GM12891 (cell line): Measurements from ENCODE around the gene ATP1B2.

Experiments used
- POLR2A ChIP-seq: IDR thresholded peaks from 2 replicates; pipeline ENCODE4 v1.6.1; 2011; ENCODE audit warnings: low read depth, low read length, control low read depth
- POLR2AphosphoS5 ChIP-seq: IDR thresholded peaks from 2 replicates; pipeline ENCODE4 v1.6.1; 2011; ENCODE audit warnings: low read depth, low read length, control low read depth
- TAF1 ChIP-seq: IDR thresholded peaks from 2 replicates; pipeline ENCODE4 v1.6.1; 2011; ENCODE audit warnings: low read depth, low read length, control low read depth

DNA sequence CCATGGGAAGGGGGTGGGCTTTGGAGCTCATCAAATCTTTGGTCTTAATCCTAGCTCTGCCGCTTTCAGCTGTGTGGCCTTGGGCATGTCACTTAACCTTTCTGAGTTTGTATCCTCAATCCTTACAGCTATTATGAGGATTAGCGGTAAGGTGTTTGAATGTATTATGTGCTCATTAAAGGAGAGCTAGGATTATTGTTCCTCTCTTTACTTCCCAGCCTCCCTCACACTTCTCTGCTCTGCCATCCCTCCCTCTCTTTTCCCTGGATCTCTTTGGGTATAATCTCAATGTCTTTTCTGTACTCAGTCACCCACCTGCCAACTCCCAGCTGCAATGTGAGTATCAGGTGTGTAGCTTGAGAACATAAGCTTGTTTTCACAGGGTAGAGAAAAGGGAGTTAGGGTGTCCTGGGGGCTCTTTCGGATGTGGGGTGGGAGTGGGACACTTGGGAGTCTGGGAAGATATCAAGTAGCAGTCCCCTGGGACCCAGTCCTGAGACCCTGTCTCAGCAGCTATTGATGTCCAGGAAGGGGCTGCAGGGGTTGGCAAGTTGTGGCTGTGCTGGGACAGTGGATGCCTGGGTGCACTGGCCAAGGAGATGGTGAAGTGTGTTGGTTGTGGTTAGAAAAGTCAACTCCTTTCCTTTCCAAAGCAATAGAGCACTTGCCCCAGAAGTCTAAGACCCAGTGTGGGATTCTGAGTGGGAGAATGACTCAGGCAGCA is 56.1 kb downstream of the ATP1B2 start:
- TF ChIP-seq POLR2A (no peak), POLR2AphosphoS5 (no peak), TAF1 (no peak)
